ENCODE data around the gene C6orf120. TPM values are rescaled to one million over a fixed set of nuclear protein-coding genes. Genes with fewer than 3 reads are reported as not detected.

C6orf120 gene
- total and polyA plus RNA-seq, 9 donors, result 13.3 to 32.7 (median 25.8) TPM

DNA sequence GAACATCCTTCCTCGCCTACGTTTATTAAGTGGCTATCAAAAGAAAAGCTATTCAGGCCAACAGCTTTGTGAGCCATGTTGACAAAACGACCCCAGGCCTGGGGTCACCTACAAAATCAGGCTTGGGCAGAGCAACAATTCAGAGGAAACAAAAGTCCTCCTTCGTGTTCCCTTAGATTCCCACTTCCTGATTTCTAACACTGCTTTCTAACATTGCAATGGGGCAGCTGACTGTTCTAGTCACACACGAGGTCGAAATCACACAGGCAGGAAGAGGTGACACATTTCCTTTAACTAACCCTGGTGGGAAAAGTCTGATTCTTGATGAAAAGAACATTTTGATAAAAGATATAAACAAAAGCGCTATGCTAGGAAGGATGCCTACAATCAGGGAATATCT, 32.0 kb upstream of the C6orf120 start:
- no peaks in the 10 kb centered on the region for H3K36me3 ChIP-seq
- no peak overlapping the region for H3K4me3 ChIP-seq
- TF ChIP-seq POLR2A (IDR thresholded peaks at IDR 0.05) (no peak), EP300 (IDR thresholded peaks at IDR 0.05) (no peak)
- TF ChIP-seq, protein P1, sequence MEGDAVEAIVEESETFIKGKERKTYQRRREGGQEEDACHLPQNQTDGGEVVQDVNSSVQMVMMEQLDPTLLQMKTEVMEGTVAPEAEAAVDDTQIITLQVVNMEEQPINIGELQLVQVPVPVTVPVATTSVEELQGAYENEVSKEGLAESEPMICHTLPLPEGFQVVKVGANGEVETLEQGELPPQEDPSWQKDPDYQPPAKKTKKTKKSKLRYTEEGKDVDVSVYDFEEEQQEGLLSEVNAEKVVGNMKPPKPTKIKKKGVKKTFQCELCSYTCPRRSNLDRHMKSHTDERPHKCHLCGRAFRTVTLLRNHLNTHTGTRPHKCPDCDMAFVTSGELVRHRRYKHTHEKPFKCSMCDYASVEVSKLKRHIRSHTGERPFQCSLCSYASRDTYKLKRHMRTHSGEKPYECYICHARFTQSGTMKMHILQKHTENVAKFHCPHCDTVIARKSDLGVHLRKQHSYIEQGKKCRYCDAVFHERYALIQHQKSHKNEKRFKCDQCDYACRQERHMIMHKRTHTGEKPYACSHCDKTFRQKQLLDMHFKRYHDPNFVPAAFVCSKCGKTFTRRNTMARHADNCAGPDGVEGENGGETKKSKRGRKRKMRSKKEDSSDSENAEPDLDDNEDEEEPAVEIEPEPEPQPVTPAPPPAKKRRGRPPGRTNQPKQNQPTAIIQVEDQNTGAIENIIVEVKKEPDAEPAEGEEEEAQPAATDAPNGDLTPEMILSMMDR (IDR thresholded peaks at IDR 0.05), result no peak
- WGBS, 3 donors, result 73 to 77% (median 74%) methylated on average over 7 of the region's 7 CpGs
- no peaks in the 10 kb centered on the region for H3K27me3 ChIP-seq
- H3K4me1 ChIP-seq (ENCODE audit: insufficient read depth), result no peaks in the 10 kb centered on the region
- no peaks in the 10 kb centered on the region for H3K9me3 ChIP-seq
- no peak overlapping the region for H3K27ac ChIP-seq
- intact Hi-C loops (cut with DNase I), result no loop called here
- no peak for DNase-seq

GRCh38 chr6:169671563-169671962, 30.4 kb upstream of the C6orf120 start:
- no peak for DNase-seq
- H3K27me3 ChIP-seq, result no peaks in the 10 kb centered on the region
- H3K4me1 ChIP-seq (ENCODE audit: insufficient read depth), result no peaks in the 10 kb centered on the region
- no peaks in the 10 kb centered on the region for H3K9me3 ChIP-seq
- intact Hi-C loops (cut with DNase I), result no loop called here
- H3K36me3 ChIP-seq, result no peaks in the 10 kb centered on the region
- WGBS, 3 donors, result 97% methylated on average over 5 of the region's 5 CpGs
- no peak overlapping the region for H3K4me3 ChIP-seq
- TF ChIP-seq EP300 (IDR thresholded peaks at IDR 0.05) (no peak), POLR2A (IDR thresholded peaks at IDR 0.05) (no peak)
- TF ChIP-seq, protein P1 (IDR thresholded peaks at IDR 0.05), result no peak
- H3K27ac ChIP-seq, result no peak overlapping the region

GRCh38 chr6:169675011-169675410, 26.9 kb upstream of the C6orf120 start:
- Histone ChIP-seq H3K4me1 (ENCODE audit: insufficient read depth) (no peaks in the 10 kb centered on the region), H3K9me3 (no peaks in the 10 kb centered on the region), H3K4me3 (no peak overlapping the region), H3K36me3 (no peaks in the 10 kb centered on the region), H3K27ac (no peak overlapping the region), H3K27me3 (no peaks in the 10 kb centered on the region)
- no peak for DNase-seq
- intact Hi-C loops (cut with DNase I), result no loop called here
- 92 to 97% (median 96%) methylated on average over 3 of the region's 3 CpGs for WGBS, 3 donors
- TF ChIP-seq, protein P1 (IDR thresholded peaks at IDR 0.05), result no peak
- TF ChIP-seq POLR2A (IDR thresholded peaks at IDR 0.05) (no peak), EP300 (IDR thresholded peaks at IDR 0.05) (no peak)

- Histone ChIP-seq H3K9me3 (no peaks in the 10 kb centered on the region), H3K4me3 (no peak overlapping the region), H3K4me1 (ENCODE audit: insufficient read depth) (no peaks in the 10 kb centered on the region), H3K27ac (no peak overlapping the region), H3K36me3 (no peaks in the 10 kb centered on the region), H3K27me3 (no peaks in the 10 kb centered on the region)
- TF ChIP-seq POLR2A (IDR thresholded peaks at IDR 0.05) (no peak), EP300 (IDR thresholded peaks at IDR 0.05) (no peak)
- TF ChIP-seq, protein P1 (IDR thresholded peaks at IDR 0.05), result no peak
- WGBS, 3 donors, result 89 to 97% (median 91%) methylated on average over 1 of the region's 1 CpG
- intact Hi-C loops (cut with DNase I), result no loop called here
- no peak for DNase-seq
These were observed 24.8 kb upstream of the C6orf120 start for GRCh38 chr6:169677096-169677495.
